Measurements from ENCODE around the gene TACR1. TPM values are rescaled to one million over a fixed set of nuclear protein-coding genes. Genes with fewer than 3 reads are reported as not detected.
A peak's percentile ranks its signal among the peaks of the same experiment; 100 is the strongest.

The TACR1 gene
- total RNA-seq, 4 donors from 2014 or later = 0.37 to 6.7 (median 5.2) TPM

- DNase-seq (ENCODE audit: low spot score) (no peak), ATAC-seq (ENCODE audit: low FRiP score) (peak; percentile 67)
- no peak for TF ChIP-seq CTCF (IDR thresholded peaks at IDR 0.05)
Measured at GRCh38 chr2:75142081-75142480, 57.2 kb downstream of the TACR1 start.

GRCh38 chr2:75140288-75140687 is 59.0 kb downstream of the TACR1 start:
- no peak for TF ChIP-seq CTCF (IDR thresholded peaks at IDR 0.05)
- no peak for ATAC-seq (ENCODE audit: low FRiP score)
- DNase-seq (ENCODE audit: low spot score) = no peak

- DNase-seq (ENCODE audit: low spot score) (no peak), ATAC-seq (ENCODE audit: low FRiP score) (no peak)
- no peak for TF ChIP-seq CTCF (IDR thresholded peaks at IDR 0.05)
Measured at GRCh38 chr2:75139171-75139570, 60.1 kb downstream of the TACR1 start.

- no peak for TF ChIP-seq CTCF (IDR thresholded peaks at IDR 0.05)
- ATAC-seq (ENCODE audit: low FRiP score) (no peak), DNase-seq (ENCODE audit: low spot score) (no peak)
Measured at GRCh38 chr2:75138528-75138927, 60.8 kb downstream of the TACR1 start.

GRCh38 chr2:75135776-75136400 is 63.4 kb downstream of the TACR1 start:
- no peak for ATAC-seq (ENCODE audit: low FRiP score)
- no peak for DNase-seq (ENCODE audit: low spot score)

GRCh38 chr2:75134860-75135259 is 64.5 kb downstream of the TACR1 start:
- TF ChIP-seq CTCF (IDR thresholded peaks at IDR 0.05) = no peak
- DNase-seq (ENCODE audit: low spot score) (no peak), ATAC-seq (ENCODE audit: low FRiP score) (no peak)

More at GRCh38 chr2:75135776-75136400, 63.4 kb downstream of the TACR1 start:
- TF ChIP-seq CTCF (IDR thresholded peaks at IDR 0.05) = no peak

Measured in omental fat pad (tissue), 4 donors.